Nephron progenitor cell (in vitro differentiated cells): ENCODE data around the gene RGS17.

Source experiments
- DNase-seq: peaks from one replicate; pipeline ENCODE4 v3.0.0; 2021
- H3K27ac Mint-ChIP-seq: 2 replicates; pipeline ENCODE4 v1.8.0; 2021; ENCODE audit warnings: mild to moderate bottlenecking, moderate library complexity, mixed read lengths
- H3K27me3 Mint-ChIP-seq: 2 replicates; pipeline ENCODE4 v1.8.0; 2021; ENCODE audit warnings: mild to moderate bottlenecking, low read depth, mixed read lengths; ENCODE audit not compliant: poor library complexity
- H3K36me3 Mint-ChIP-seq: 2 replicates; pipeline ENCODE4 v1.8.0; 2021; ENCODE audit warnings: low read depth, mixed read lengths
- H3K4me1 Mint-ChIP-seq: 2 replicates; pipeline ENCODE4 v1.8.0; 2021; ENCODE audit warnings: mixed read lengths
- H3K4me3 Mint-ChIP-seq: 2 replicates; pipeline ENCODE4 v1.8.0; 2021; ENCODE audit warnings: mild to moderate bottlenecking, moderate library complexity, mixed read lengths
- H3K9me3 Mint-ChIP-seq: 2 replicates; pipeline ENCODE4 v1.8.0; 2021; ENCODE audit warnings: mild to moderate bottlenecking, moderate library complexity, mixed read lengths
- TF ChIP-seq, protein P1 (sequence below): fragments of 200-600 bp; sonication (generic); IDR thresholded peaks from 2 replicates; pipeline ENCODE4 v1.5.0; 2021; ENCODE audit warnings: antibody characterized with exemption

RGS17 gene

DNA sequence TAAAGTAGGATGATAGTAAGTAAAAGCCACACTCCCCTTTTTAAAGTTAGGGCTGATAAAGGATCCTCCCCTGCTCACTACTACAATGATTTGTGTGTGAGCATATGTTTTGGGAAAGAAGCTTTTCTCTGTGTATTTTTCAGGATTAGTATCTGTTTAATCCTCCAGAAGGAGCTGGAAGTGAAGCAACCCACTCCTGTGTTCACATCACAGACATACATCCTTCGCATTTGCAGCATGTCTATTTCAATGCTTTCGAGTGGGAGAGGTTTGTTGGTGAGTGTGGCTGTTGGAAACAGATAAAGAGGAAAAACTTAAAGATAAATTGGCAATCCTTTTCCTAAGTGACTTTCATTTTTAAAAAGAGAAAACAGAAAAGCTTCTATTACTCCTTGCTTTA is 31.6 kb upstream of the RGS17 start:
- Mint-ChIP-seq H3K4me3 (no peak overlapping the region), H3K36me3 (no peaks in the 10 kb centered on the region), H3K9me3 (no peaks in the 10 kb centered on the region), H3K4me1 (no peaks in the 10 kb centered on the region), H3K27ac (no peak overlapping the region), H3K27me3 (peaks cover 5% of the 10 kb centered on the region)
- TF ChIP-seq, protein P1, sequence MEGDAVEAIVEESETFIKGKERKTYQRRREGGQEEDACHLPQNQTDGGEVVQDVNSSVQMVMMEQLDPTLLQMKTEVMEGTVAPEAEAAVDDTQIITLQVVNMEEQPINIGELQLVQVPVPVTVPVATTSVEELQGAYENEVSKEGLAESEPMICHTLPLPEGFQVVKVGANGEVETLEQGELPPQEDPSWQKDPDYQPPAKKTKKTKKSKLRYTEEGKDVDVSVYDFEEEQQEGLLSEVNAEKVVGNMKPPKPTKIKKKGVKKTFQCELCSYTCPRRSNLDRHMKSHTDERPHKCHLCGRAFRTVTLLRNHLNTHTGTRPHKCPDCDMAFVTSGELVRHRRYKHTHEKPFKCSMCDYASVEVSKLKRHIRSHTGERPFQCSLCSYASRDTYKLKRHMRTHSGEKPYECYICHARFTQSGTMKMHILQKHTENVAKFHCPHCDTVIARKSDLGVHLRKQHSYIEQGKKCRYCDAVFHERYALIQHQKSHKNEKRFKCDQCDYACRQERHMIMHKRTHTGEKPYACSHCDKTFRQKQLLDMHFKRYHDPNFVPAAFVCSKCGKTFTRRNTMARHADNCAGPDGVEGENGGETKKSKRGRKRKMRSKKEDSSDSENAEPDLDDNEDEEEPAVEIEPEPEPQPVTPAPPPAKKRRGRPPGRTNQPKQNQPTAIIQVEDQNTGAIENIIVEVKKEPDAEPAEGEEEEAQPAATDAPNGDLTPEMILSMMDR, result no peak
- no peak for DNase-seq

DNA sequence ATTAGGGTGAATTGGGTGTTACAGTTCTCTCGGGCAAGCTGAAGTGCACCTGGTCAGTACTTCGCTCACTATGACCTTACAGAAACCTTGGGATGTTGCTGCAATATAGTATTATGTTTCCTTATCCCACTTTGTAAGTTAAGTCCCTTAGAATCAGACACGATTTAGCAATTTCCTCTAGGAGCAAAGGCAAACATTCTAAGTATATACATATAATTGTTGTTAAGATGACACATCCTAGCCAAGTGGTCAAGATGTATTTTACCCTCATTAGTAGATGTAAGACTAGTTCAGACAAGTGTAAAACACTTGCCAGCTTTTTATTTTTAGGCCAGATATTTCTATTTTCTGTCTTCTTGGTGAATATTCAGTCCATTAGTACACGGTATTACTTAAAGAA is 31.1 kb upstream of the RGS17 start:
- Mint-ChIP-seq H3K9me3 (no peaks in the 10 kb centered on the region), H3K27ac (no peak overlapping the region), H3K27me3 (peaks cover 5% of the 10 kb centered on the region), H3K4me1 (no peaks in the 10 kb centered on the region), H3K36me3 (no peaks in the 10 kb centered on the region), H3K4me3 (no peak overlapping the region)
- TF ChIP-seq, protein P1, result no peak
- DNase-seq, result no peak

DNA sequence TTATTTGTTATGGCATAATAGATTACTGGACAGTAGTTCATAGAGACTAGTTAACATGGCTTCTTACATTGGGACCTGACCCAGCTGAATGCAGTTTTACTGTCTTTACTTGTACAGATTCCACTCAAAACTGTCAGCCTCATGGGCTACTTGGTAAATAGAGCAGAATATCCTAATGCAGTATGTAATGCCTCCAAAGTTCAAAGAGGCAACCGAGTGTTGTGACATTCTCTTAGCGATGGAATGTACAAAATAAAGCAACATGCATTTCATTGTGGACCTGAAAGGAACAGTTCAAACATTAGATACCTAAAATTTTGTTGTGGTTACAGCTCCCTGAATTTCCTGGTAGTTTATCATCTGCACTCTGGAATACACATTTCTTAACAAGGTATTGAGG is 29.1 kb upstream of the RGS17 start:
- Mint-ChIP-seq H3K9me3 (no peaks in the 10 kb centered on the region), H3K27me3 (peaks cover 5% of the 10 kb centered on the region), H3K36me3 (no peaks in the 10 kb centered on the region), H3K27ac (no peak overlapping the region), H3K4me3 (no peak overlapping the region), H3K4me1 (no peaks in the 10 kb centered on the region)
- TF ChIP-seq, protein P1, result no peak
- DNase-seq, result no peak

DNA sequence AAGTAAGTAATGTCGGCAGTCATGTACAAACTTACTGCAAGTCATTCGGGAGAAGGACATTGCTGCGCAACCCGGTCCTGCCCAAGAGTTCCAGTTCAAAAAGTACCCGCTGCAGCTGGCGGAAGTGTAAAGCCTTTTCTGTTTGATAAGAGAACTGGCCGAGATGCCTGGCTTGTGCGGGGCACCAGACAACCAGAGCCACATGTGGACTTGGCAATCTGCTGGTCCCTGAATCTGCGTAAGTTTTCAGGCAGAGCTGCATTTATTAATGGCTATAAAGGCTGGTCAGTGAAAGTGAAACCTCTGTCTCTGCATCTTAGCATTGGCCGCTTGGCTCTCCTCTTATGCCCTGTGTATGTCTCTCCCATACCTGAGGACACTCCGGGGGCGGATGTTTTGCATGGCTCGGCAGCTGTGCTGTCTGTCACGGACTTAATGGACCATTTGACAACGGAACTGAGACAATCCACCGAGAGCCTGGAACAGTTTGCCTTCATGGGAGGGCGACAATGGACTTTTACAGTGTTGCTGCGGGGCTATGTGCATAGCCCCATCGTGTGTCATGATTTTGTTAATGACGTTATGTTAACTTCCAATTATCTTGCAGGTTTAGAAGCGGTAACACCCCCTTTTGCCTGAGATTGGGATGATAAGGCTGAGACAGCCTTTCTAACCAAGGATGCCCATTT is 19.8 kb upstream of the RGS17 start:
- TF ChIP-seq, protein P1, result no peak
- Mint-ChIP-seq H3K27me3 (peaks cover 12% of the 10 kb centered on the region), H3K4me3 (peak overlapping the region; percentile 11), H3K9me3 (peaks cover 4% of the 10 kb centered on the region), H3K4me1 (peaks cover 23% of the 10 kb centered on the region), H3K36me3 (no peaks in the 10 kb centered on the region), H3K27ac (no peak overlapping the region)
- DNase-seq, result peak; percentile 70

DNA sequence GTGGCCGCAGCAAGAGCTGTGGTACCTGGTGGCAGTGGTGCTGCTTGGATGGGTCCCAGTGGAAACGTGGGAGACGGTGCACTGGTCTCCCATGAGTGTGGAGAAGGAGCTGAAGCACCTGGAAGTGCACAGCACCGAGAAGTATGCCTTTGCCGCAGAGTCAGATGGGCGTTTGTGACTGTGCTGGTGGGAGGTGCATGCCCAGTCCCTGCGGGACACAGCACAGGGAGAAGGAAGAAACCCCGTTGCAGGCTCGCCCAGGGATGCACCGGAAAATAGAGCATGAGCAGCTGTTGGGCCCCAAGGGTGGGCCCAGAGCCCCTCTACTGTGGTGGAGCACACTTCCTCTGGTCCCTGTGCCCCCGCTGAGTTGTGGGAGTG is 19.3 kb upstream of the RGS17 start:
- TF ChIP-seq, protein P1, result no peak
- no peak for DNase-seq
- peaks cover 4% of the 10 kb centered on the region for H3K9me3 Mint-ChIP-seq
- H3K27ac Mint-ChIP-seq, result no peak overlapping the region
- peaks cover 13% of the 10 kb centered on the region for H3K27me3 Mint-ChIP-seq
- peaks cover 23% of the 10 kb centered on the region for H3K4me1 Mint-ChIP-seq
- H3K36me3 Mint-ChIP-seq, result no peaks in the 10 kb centered on the region
- H3K4me3 Mint-ChIP-seq, result peak overlapping the region; percentile 11

DNA sequence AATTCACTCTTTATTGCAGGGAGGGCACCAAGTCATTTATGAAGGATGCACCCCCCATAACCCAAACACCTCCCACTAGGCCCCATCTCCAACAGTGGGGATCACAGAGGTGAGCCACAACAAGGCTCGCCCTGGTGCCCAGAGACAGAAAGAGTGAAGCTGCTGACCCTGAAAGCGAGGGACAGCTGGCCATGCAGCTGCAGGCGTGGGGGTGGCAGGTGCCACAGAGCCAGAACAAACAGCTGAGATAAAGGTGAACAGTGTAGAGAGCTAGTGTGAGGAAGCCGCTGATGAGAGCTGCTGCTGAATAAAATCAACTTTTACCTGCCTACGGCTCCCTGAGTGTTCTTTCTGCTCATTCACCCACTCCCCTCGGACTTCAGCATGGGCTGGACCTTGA is 18.8 kb upstream of the RGS17 start:
- H3K27ac Mint-ChIP-seq, result no peak overlapping the region
- peak overlapping the region; percentile 26 for H3K4me3 Mint-ChIP-seq
- peaks cover 17% of the 10 kb centered on the region for H3K27me3 Mint-ChIP-seq
- peaks cover 4% of the 10 kb centered on the region for H3K9me3 Mint-ChIP-seq
- no peaks in the 10 kb centered on the region for H3K36me3 Mint-ChIP-seq
- H3K4me1 Mint-ChIP-seq, result peaks cover 23% of the 10 kb centered on the region
- no peak for DNase-seq
- TF ChIP-seq, protein P1, result no peak
